Endothelial cell of umbilical vein (primary cell): ENCODE results near the gene TSPAN15. TPM values are rescaled to one million over a fixed set of nuclear protein-coding genes. Genes with fewer than 3 reads are reported as not detected.

Experiments
- BruUV-seq: library from RNA; stranded (reverse); fragments of 400-500 nt; replicated peaks from 2 replicates; lab custom pipeline; 2021; lab: Mats Ljungman, UMichigan
- CTCF ChIA-PET: fragments of 300-600, 350-600 bp; sonication (Branson Sonifier 250); formaldehyde crosslinking; loops from one replicate; lab custom pipeline; 2021; ENCODE audit warnings: antibody characterized with exemption, inconsistent platforms; lab: Charles Lee
- POLR2A ChIA-PET: fragments of 300-600, 350-600 bp; sonication (Branson Sonifier 250); formaldehyde crosslinking; loops from one replicate; lab custom pipeline; 2021; ENCODE audit warnings: antibody characterized with exemption, inconsistent platforms; lab: Charles Lee
- DNase-seq: peaks from one replicate; pipeline ENCODE4 v3.0.0-alpha.2; 2011; ENCODE audit warnings: low read depth, low spot score
- FAIRE-seq: peaks from 2 replicates; lab custom pipeline; 2011; peaks lifted over from hg19 to GRCh38; lab: Jason Lieb, UNC
- H2AFZ ChIP-seq: 2 replicates; pipeline ENCODE4 v1.6.0; 2012; ENCODE audit warnings: low read depth, low read length, control low read depth, inconsistent platforms
- H3K27ac ChIP-seq: 2 replicates; pipeline ENCODE4 v1.5.1; 2011; ENCODE audit warnings: low read depth, mild to moderate bottlenecking, control low read depth, low read length, moderate library complexity; ENCODE audit not compliant: insufficient read depth
- H3K27me3 ChIP-seq, 2 experiments: 2 replicates each; pipeline versions ENCODE4 v1.6.0 to v1.6.1; 2011; ENCODE audit warnings: low read length in 2 of 2, mixed read lengths in 1 of 2; ENCODE audit not compliant: control insufficient read depth in 2 of 2, insufficient read depth in 2 of 2
- H3K36me3 ChIP-seq, 2 experiments: 2 replicates in 1 of 2; 3 replicates in 1 of 2; pipeline ENCODE4 v1.5.1; 2011; ENCODE audit warnings: low read length in 2 of 2, mild to moderate bottlenecking in 1 of 2, moderate library complexity in 1 of 2; ENCODE audit not compliant: control insufficient read depth in 2 of 2, insufficient read depth in 2 of 2; ENCODE audit errors: extremely low read depth in 1 of 2
- H3K4me1 ChIP-seq: 3 replicates; pipeline ENCODE4 v1.5.1; 2011; ENCODE audit warnings: mild to moderate bottlenecking, low read length; ENCODE audit not compliant: control insufficient read depth, insufficient read depth; ENCODE audit errors: extremely low read depth
- H3K4me2 ChIP-seq: 2 replicates; pipeline ENCODE4 v1.6.1; 2011; ENCODE audit warnings: low read length, control low read depth, mixed read lengths; ENCODE audit not compliant: insufficient read depth
- H3K4me3 ChIP-seq, 3 experiments: fragments of 200-600 bp in 1 of 3; sonication (generic), shearing (Covaris generic) in 1 of 3; replicated peaks in 1 of 3; 2 replicates each; pipeline ENCODE4 v1.5.1; 2011 to 2016; ENCODE audit warnings: control low read depth in 3 of 3, low read length in 3 of 3, mild to moderate bottlenecking in 2 of 3, inconsistent platforms in 1 of 3, low read depth in 1 of 3, moderate library complexity in 1 of 3; ENCODE audit not compliant: insufficient read depth in 1 of 3
- H3K79me2 ChIP-seq: 2 replicates; pipeline ENCODE4 v1.6.0; 2012; ENCODE audit warnings: low read length, inconsistent platforms; ENCODE audit not compliant: control insufficient read depth, insufficient read depth
- H3K9ac ChIP-seq: replicated peaks from 2 replicates; pipeline ENCODE3; 2011; ENCODE audit warnings: low read length, control low read depth; ENCODE audit not compliant: insufficient read depth; ENCODE audit errors: extremely low read depth
- H3K9me1 ChIP-seq: replicated peaks from 3 replicates; pipeline ENCODE4 v1.6.0; 2011; ENCODE audit warnings: mild to moderate bottlenecking, low read length; ENCODE audit not compliant: control insufficient read depth, insufficient read depth; ENCODE audit errors: extremely low read depth
- H3K9me3 ChIP-seq: replicated peaks from 2 replicates; pipeline ENCODE4 v1.5.1; 2012; ENCODE audit warnings: low read length, inconsistent platforms; ENCODE audit not compliant: control insufficient read depth, insufficient read depth
- H4K20me1 ChIP-seq: replicated peaks from 2 replicates; pipeline ENCODE3; 2011; ENCODE audit warnings: mild to moderate bottlenecking, low read length; ENCODE audit not compliant: control insufficient read depth, insufficient read depth; ENCODE audit errors: extremely low read depth
- EZH2 ChIP-seq: IDR thresholded peaks from 2 replicates; pipeline ENCODE4 v1.6.1; 2012; ENCODE audit warnings: borderline replicate concordance, low read depth, mild to moderate bottlenecking, moderate library complexity, low read length, inconsistent platforms; ENCODE audit not compliant: severe bottlenecking
- FOS ChIP-seq: IDR thresholded peaks from 2 replicates; pipeline ENCODE4 v1.6.1; 2011; ENCODE audit warnings: mild to moderate bottlenecking, low read length, moderate library complexity, borderline replicate concordance; ENCODE audit not compliant: insufficient read depth
- GATA2 ChIP-seq: IDR thresholded peaks from 2 replicates; pipeline ENCODE4 v1.7.0; 2011; ENCODE audit warnings: low read depth, mild to moderate bottlenecking, moderate library complexity, mixed read lengths, low read length; ENCODE audit not compliant: insufficient read length, insufficient read depth
- JUN ChIP-seq: IDR thresholded peaks from 2 replicates; pipeline ENCODE4 v1.6.1; 2011; ENCODE audit warnings: borderline replicate concordance, low read depth; ENCODE audit not compliant: insufficient read length, insufficient read depth
- MYC ChIP-seq: IDR thresholded peaks from one replicate; pipeline ENCODE4 v1.6.1; 2011; ENCODE audit warnings: mild to moderate bottlenecking, low read depth, low read length
- POLR2A ChIP-seq: IDR thresholded peaks from 2 replicates; pipeline ENCODE4 v1.6.1; 2012; ENCODE audit warnings: low read depth, mild to moderate bottlenecking, control low read depth, low read length
- POLR2AphosphoS5 ChIP-seq: IDR thresholded peaks from 2 replicates; pipeline ENCODE4 v1.6.1; 2012; ENCODE audit warnings: low read depth, mild to moderate bottlenecking, control low read depth, low read length, moderate library complexity; ENCODE audit not compliant: insufficient read depth
- dilution Hi-C: fragments of 300-500 bp; cut with MboI; formaldehyde crosslinking; loops from one replicate; pipeline ENCODE4 v1.15.0; 2019; ENCODE audit warnings: low sequenced_read_pairs; ENCODE audit not compliant: extremely low pct_ligation_motif_present
- intact Hi-C: fragments of 100-400 bp; cut with micrococcal nuclease; formaldehyde crosslinking; loops from one replicate; pipeline ENCODE4 v1.10.0; 2022
- polyA plus RNA-seq, 4 experiments: library from polyadenylated mRNA; depleted of rRNA in 3 of 4; stranded (reverse) in 3 of 4; unstranded in 1 of 4; fragments of >200 nt; gene quantifications; 2 replicates each; pipeline versions ENCODE4 v1.2.1 to v1.2.3, GENCODE V29; 2011 to 2012; ENCODE audit warnings: missing spikeins in 1 of 4
- total RNA-seq: library from RNA; stranded (reverse); gene quantifications from 2 replicates; pipeline ENCODE4 v1.2.3, GENCODE V29; 2021
- TF ChIP-seq, protein P1 (sequence below): IDR thresholded peaks from 2 replicates; pipeline ENCODE4 v1.6.1; 2011; ENCODE audit not compliant: insufficient read depth, insufficient read length
- TF ChIP-seq, protein P2 (sequence below), 2 donors: IDR thresholded peaks; 1 replicate in 1 of 2; 2 replicates in 1 of 2; pipeline ENCODE4 v1.5.1; 2011; ENCODE audit warnings: low read length in 2 of 2, mild to moderate bottlenecking in 2 of 2, moderate library complexity in 2 of 2, control low read depth in 1 of 2, inconsistent platforms in 1 of 2, low read depth in 1 of 2; ENCODE audit not compliant: insufficient read depth in 1 of 2; ENCODE audit errors: extremely low read depth in 1 of 2

Gene TSPAN15
- total and polyA plus RNA-seq, 2 donors (not counting 3 experiments of a cell fraction or from before 2014, with no cell fraction given) = 78.4 to 189 TPM

DNA sequence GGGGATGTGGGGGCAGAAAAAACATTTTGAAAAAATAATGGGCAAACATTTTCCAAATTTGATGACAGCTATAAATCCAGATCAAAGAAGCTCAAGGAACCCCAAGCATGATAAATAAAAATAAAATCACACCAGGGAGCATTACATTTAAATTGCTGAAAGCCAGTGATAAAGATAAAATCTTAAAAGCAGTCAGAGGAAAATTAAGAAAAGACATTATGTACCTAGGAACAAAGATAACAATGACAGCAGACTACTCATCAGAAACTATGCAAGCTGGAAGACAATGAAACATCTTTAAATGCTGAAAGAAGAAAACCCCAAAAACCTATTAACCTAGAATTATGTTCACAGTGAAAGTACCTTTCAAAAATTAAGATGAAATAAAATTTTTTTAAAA is 98.7 kb downstream of the TSPAN15 start:
- POLR2A ChIA-PET = no interaction called here
- Histone ChIP-seq H3K9me3 (peaks cover 2% of the 10 kb centered on the region), H3K4me3 (no peak overlapping the region), H3K4me1 (no peaks in the 10 kb centered on the region), H3K27me3 (no peaks in the 10 kb centered on the region), H3K9ac (no peak overlapping the region), H3K27ac (no peak overlapping the region), H4K20me1 (no peaks in the 10 kb centered on the region), H3K9me1 (no peaks in the 10 kb centered on the region), H3K79me2 (no peaks in the 10 kb centered on the region), H3K4me2 (no peak overlapping the region), H3K36me3 (no peaks in the 10 kb centered on the region), H2AFZ (no peak overlapping the region)
- CTCF ChIA-PET = interaction anchor here (0.7 kb wide), 1 partner anchor 8 kb away, joined by 3 read pairs; no protein-coding TSS in a partner anchor
- intact Hi-C loops = no loop called here
- TF ChIP-seq GATA2 = no peak
- FAIRE-seq (no peak), DNase-seq (no peak)
- BruUV-seq = no TSS peak
- dilution Hi-C loops = no loop called here

DNA sequence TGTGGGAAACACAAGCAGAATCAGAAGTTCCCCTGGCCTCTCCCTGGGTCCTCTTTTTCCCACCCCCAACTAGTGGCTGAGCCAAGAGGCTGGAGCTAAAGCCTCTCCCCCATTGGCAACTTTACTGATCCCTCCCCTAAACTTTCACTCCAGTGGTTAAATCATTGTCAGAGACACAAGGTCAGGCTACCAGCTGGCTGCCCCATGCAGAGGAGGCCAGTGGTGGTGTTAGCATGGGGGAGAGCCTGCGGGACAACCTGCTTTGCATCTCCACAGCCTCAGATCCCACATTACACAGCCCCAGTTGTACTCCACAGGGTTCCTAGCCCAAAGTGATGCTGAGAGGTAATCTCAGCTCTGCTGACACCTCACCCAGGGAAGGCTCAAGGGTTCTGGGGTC is 101.0 kb downstream of the TSPAN15 start:
- DNase-seq = no peak
- Histone ChIP-seq H3K4me3 (no peak overlapping the region), H3K27me3 (peaks cover 2 to 8% of the 10 kb centered on the region in 2 experiments), H3K4me1 (no peaks in the 10 kb centered on the region), H3K27ac (no peak overlapping the region), H3K9me3 (peaks cover 2% of the 10 kb centered on the region), H2AFZ (no peak overlapping the region), H3K9ac (no peak overlapping the region), H3K79me2 (no peaks in the 10 kb centered on the region), H3K4me2 (no peak overlapping the region), H3K9me1 (no peaks in the 10 kb centered on the region), H3K36me3 (no peaks in the 10 kb centered on the region), H4K20me1 (no peaks in the 10 kb centered on the region)
- intact Hi-C loops (no loop called here), dilution Hi-C loops (no loop called here)
- BruUV-seq = no TSS peak
- no peak for FAIRE-seq
- ChIA-PET POLR2A (no interaction called here), CTCF (interaction anchor here (1.0 kb wide), 1 partner anchor 9 kb away, joined by 4 read pairs; no protein-coding TSS in a partner anchor)
- TF ChIP-seq EZH2 = no peak
- TF ChIP-seq MYC = no peak
- no peak for TF ChIP-seq POLR2A
- TF ChIP-seq, protein P1, sequence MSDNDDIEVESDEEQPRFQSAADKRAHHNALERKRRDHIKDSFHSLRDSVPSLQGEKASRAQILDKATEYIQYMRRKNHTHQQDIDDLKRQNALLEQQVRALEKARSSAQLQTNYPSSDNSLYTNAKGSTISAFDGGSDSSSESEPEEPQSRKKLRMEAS = no peak
- no peak for TF ChIP-seq POLR2AphosphoS5
- no peak for TF ChIP-seq GATA2
- TF ChIP-seq, protein P2, sequence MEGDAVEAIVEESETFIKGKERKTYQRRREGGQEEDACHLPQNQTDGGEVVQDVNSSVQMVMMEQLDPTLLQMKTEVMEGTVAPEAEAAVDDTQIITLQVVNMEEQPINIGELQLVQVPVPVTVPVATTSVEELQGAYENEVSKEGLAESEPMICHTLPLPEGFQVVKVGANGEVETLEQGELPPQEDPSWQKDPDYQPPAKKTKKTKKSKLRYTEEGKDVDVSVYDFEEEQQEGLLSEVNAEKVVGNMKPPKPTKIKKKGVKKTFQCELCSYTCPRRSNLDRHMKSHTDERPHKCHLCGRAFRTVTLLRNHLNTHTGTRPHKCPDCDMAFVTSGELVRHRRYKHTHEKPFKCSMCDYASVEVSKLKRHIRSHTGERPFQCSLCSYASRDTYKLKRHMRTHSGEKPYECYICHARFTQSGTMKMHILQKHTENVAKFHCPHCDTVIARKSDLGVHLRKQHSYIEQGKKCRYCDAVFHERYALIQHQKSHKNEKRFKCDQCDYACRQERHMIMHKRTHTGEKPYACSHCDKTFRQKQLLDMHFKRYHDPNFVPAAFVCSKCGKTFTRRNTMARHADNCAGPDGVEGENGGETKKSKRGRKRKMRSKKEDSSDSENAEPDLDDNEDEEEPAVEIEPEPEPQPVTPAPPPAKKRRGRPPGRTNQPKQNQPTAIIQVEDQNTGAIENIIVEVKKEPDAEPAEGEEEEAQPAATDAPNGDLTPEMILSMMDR (IDR thresholded peaks at IDR 0.05; ENCODE audit: extremely low read depth in 1 of 2, insufficient read depth in 1 of 2, low read depth in 1 of 2, low read length in 2 of 2) = no peak
- no peak for TF ChIP-seq JUN
- TF ChIP-seq FOS = no peak
